Measurements from ENCODE around the gene FBXO11.

Gene FBXO11

GRCh38 chr2:47906157-47907038 lies at the start of gene FBXO11:
TSS of gene FBXO11 (minus strand) at chr2:47906498. CDS start at chr2:47905720, 778 bp downstream.
- TF ChIP-seq CTCF (IDR thresholded peaks at IDR 0.05; ENCODE audit: low read length) (peak; percentile 67; the same call in 1 of the 2 replicates), EZH2phosphoT487 (IDR thresholded peaks at IDR 0.05; ENCODE audit: low read length) (no peak), EZH2 (optimal IDR thresholded peaks at IDR 0.05; ENCODE audit: low read depth, low read length) (no peak)
- Histone ChIP-seq H3K27ac (ENCODE audit: low read length) (peak within 1 kb of the TSS; percentile 97), H3K36me3 (replicated peaks; ENCODE audit: insufficient read depth, low read length) (no peaks in the 10 kb centered on the region), H3K4me1 (ENCODE audit: low read length) (peaks cover 2% of the 10 kb centered on the region; the same call in 1 of the 2 replicates), H3K4me3 (ENCODE audit: low read length) (peak within 1 kb of the TSS; percentile 96), H3K4me2 (ENCODE audit: low read depth, low read length) (peak within 1 kb of the TSS; percentile 76), H3K79me2 (ENCODE audit: low read length) (peaks cover 42% of the 10 kb centered on the region), H3K9me3 (replicated peaks; ENCODE audit: insufficient read depth, low read length) (no peaks in the 10 kb centered on the region), H2AFZ (ENCODE audit: low read length) (peak within 1 kb of the TSS; percentile 67), H3K9ac (ENCODE audit: low read length) (peak within 1 kb of the TSS; percentile 86), H3K9me2 (replicated peaks; ENCODE audit: insufficient read depth, low read length) (no peaks in the 10 kb centered on the region), H3K27me3 (replicated peaks; ENCODE audit: insufficient read depth, low read length) (no peaks in the 10 kb centered on the region), H3F3A (ENCODE audit: insufficient read depth, low read length) (peaks cover 12% of the 10 kb centered on the region), H4K20me1 (ENCODE audit: insufficient read depth, low read length) (peaks cover 7% of the 10 kb centered on the region; the same call in 1 of the 2 replicates)
- peak; percentile 98 for DNase-seq

GRCh38 chr2:47950340-47951301 lies 44.3 kb upstream of the FBXO11 start:
- Histone ChIP-seq H3K4me1 (ENCODE audit: low read length) (no peaks in the 10 kb centered on the region), H3K79me2 (ENCODE audit: low read length) (no peaks in the 10 kb centered on the region), H3K9me2 (replicated peaks; ENCODE audit: insufficient read depth, low read length) (no peaks in the 10 kb centered on the region), H3K4me3 (ENCODE audit: low read length) (no peak overlapping the region), H4K20me1 (ENCODE audit: insufficient read depth, low read length) (no peaks in the 10 kb centered on the region), H3K9ac (ENCODE audit: low read length) (no peak overlapping the region), H2AFZ (ENCODE audit: low read length) (no peak overlapping the region), H3F3A (ENCODE audit: insufficient read depth, low read length) (no peaks in the 10 kb centered on the region), H3K36me3 (replicated peaks; ENCODE audit: insufficient read depth, low read length) (no peaks in the 10 kb centered on the region), H3K9me3 (replicated peaks; ENCODE audit: insufficient read depth, low read length) (no peaks in the 10 kb centered on the region), H3K4me2 (ENCODE audit: low read depth, low read length) (no peak overlapping the region), H3K27me3 (replicated peaks; ENCODE audit: insufficient read depth, low read length) (no peaks in the 10 kb centered on the region), H3K27ac (ENCODE audit: low read length) (no peak overlapping the region)
- TF ChIP-seq EZH2phosphoT487 (IDR thresholded peaks at IDR 0.05; ENCODE audit: low read length) (no peak), EZH2 (optimal IDR thresholded peaks at IDR 0.05; ENCODE audit: low read depth, low read length) (no peak), CTCF (IDR thresholded peaks at IDR 0.05; ENCODE audit: low read length) (no peak)
- no peak for DNase-seq

- Histone ChIP-seq H3K79me2 (ENCODE audit: low read length) (no peaks in the 10 kb centered on the region), H3K4me2 (ENCODE audit: low read depth, low read length) (no peak overlapping the region), H3K9me2 (replicated peaks; ENCODE audit: insufficient read depth, low read length) (no peaks in the 10 kb centered on the region), H2AFZ (ENCODE audit: low read length) (no peak overlapping the region), H3K27ac (ENCODE audit: low read length) (no peak overlapping the region), H3K4me1 (ENCODE audit: low read length) (no peaks in the 10 kb centered on the region), H3K27me3 (replicated peaks; ENCODE audit: insufficient read depth, low read length) (no peaks in the 10 kb centered on the region), H4K20me1 (ENCODE audit: insufficient read depth, low read length) (no peaks in the 10 kb centered on the region), H3F3A (ENCODE audit: insufficient read depth, low read length) (no peaks in the 10 kb centered on the region), H3K9me3 (replicated peaks; ENCODE audit: insufficient read depth, low read length) (no peaks in the 10 kb centered on the region), H3K4me3 (ENCODE audit: low read length) (no peak overlapping the region), H3K9ac (ENCODE audit: low read length) (no peak overlapping the region), H3K36me3 (replicated peaks; ENCODE audit: insufficient read depth, low read length) (no peaks in the 10 kb centered on the region)
- TF ChIP-seq EZH2phosphoT487 (IDR thresholded peaks at IDR 0.05; ENCODE audit: low read length) (no peak), CTCF (IDR thresholded peaks at IDR 0.05; ENCODE audit: low read length) (no peak), EZH2 (optimal IDR thresholded peaks at IDR 0.05; ENCODE audit: low read depth, low read length) (no peak)
- DNase-seq, result no peak
These were observed 40.3 kb upstream of the FBXO11 start for GRCh38 chr2:47946593-47946992.
